Esophagus muscularis mucosa (tissue), 4 donors: ENCODE results near the gene LPXN. TPM values are rescaled to one million over a fixed set of nuclear protein-coding genes. Genes with fewer than 3 reads are reported as not detected.

Source experiments
- DNase-seq: peaks from one replicate; pipeline ENCODE4 v3.0.0-alpha.2; 2017; ENCODE audit errors: extremely low spot score
- H3K27ac ChIP-seq, 4 donors: fragments of 200-600 bp; sonication (generic); replicated peaks in 1 of 4; 1 replicate in 3 of 4; 2 replicates in 1 of 4; pipeline ENCODE4 v1.5.1; 2016 to 2019; ENCODE audit warnings: mild to moderate bottlenecking in 1 of 4
- H3K27me3 ChIP-seq, 4 donors: fragments of 200-600 bp; sonication (generic); one replicate each; pipeline versions ENCODE4 v1.5.1 to v1.6.0; 2016 to 2019
- H3K36me3 ChIP-seq, 4 donors: fragments of 200-600 bp; sonication (generic); one replicate each; pipeline ENCODE4 v1.5.1; 2016 to 2019
- H3K4me1 ChIP-seq, 4 donors: fragments of 200-600 bp; sonication (generic); one replicate each; pipeline ENCODE4 v1.5.1; 2016 to 2019
- H3K4me3 ChIP-seq, 4 donors: fragments of 200-600 bp; sonication (generic); 1 replicate in 2 of 4; 2 replicates in 2 of 4; pipeline ENCODE4 v1.5.1; 2016 to 2019; ENCODE audit warnings: mild to moderate bottlenecking in 4 of 4, moderate library complexity in 1 of 4
- H3K9me3 ChIP-seq, 4 donors: fragments of 200-600 bp; sonication (generic); 1 replicate in 3 of 4; 2 replicates in 1 of 4; pipeline ENCODE4 v1.5.1; 2016 to 2019
- EP300 ChIP-seq: sonication (generic); formaldehyde crosslinking; IDR thresholded peaks from one replicate; pipeline ENCODE4 v1.6.1; 2017; ENCODE audit warnings: antibody characterized with exemption
- POLR2A ChIP-seq: fragments of 450-650 bp; IDR thresholded peaks from one replicate; pipeline ENCODE4 v1.6.1; 2017; ENCODE audit warnings: antibody characterized with exemption, moderate library complexity, mild to moderate bottlenecking, low read depth
- POLR2AphosphoS5 ChIP-seq, 2 donors: sonication (generic); formaldehyde crosslinking; IDR thresholded peaks; one replicate each; pipeline ENCODE4 v1.6.1; 2017; ENCODE audit warnings: antibody characterized with exemption in 2 of 2
- WGBS: methylation state at CpG from one replicate; pipeline ENCODE4 v1.1.5; 2018; 5-methylcytosine and 5-hydroxymethylcytosine counted together
- intact Hi-C: fragments of 100-400 bp; cut with DNase I; formaldehyde crosslinking; loops from one replicate; pipeline ENCODE4 v1.15.1; 2023
- total RNA-seq, 4 donors: library from RNA; depleted of rRNA; stranded (reverse); fragments of >200 nt; gene quantifications; one replicate each; pipeline versions ENCODE4 v1.1.0 to v1.2.1, GENCODE V29; 2016
- TF ChIP-seq, protein P1 (sequence below), 3 experiments: fragments of 200-600 bp in 2 of 3; fragments of 450-650 bp in 1 of 3; sonication (generic) in 2 of 3; IDR thresholded peaks; one replicate each; pipeline ENCODE4 v1.5.1; 2017 to 2019; ENCODE audit warnings: antibody characterized with exemption in 3 of 3, mild to moderate bottlenecking in 2 of 3, moderate library complexity in 1 of 3

Gene LPXN
- total RNA-seq, 4 donors from 2014 or later: 4.1 to 9.6 (median 7.2) TPM

DNA sequence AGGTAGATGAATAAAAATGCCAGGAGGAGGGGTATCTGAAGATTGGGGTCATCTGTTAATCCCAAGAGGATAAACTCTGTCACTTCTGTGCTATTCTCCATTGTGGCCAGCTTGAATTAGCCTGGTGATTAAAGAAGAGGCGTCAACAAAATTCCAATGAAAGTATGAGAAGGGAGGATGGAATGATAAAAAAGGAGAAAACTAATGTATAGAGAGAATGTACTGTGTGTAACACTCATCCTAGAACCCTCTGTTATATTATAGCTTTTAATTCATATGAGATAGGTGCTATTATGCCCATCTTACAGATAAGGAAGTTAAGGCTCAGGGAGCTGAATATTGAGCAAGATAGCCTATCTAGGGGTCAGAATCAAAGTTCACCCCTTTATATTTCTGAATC, 67.7 kb downstream of the LPXN start, which contains the start of gene OR5B21:
TSS of gene OR5B21 (minus strand) at position 101 of the 400 bp plus-strand sequence. CDS start at position 101, 0 bp downstream.
- Histone ChIP-seq H3K36me3 (no peaks in the 10 kb centered on the region), H3K27me3 (no peaks in the 10 kb centered on the region), H3K4me3 (no peak within 1 kb of the TSS), H3K27ac (no peak within 1 kb of the TSS), H3K4me1 (no peaks in the 10 kb centered on the region), H3K9me3 (no peaks in the 10 kb centered on the region)
- TF ChIP-seq, protein P1, sequence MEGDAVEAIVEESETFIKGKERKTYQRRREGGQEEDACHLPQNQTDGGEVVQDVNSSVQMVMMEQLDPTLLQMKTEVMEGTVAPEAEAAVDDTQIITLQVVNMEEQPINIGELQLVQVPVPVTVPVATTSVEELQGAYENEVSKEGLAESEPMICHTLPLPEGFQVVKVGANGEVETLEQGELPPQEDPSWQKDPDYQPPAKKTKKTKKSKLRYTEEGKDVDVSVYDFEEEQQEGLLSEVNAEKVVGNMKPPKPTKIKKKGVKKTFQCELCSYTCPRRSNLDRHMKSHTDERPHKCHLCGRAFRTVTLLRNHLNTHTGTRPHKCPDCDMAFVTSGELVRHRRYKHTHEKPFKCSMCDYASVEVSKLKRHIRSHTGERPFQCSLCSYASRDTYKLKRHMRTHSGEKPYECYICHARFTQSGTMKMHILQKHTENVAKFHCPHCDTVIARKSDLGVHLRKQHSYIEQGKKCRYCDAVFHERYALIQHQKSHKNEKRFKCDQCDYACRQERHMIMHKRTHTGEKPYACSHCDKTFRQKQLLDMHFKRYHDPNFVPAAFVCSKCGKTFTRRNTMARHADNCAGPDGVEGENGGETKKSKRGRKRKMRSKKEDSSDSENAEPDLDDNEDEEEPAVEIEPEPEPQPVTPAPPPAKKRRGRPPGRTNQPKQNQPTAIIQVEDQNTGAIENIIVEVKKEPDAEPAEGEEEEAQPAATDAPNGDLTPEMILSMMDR (IDR thresholded peaks at IDR 0.05): no peak
- TF ChIP-seq POLR2AphosphoS5 (IDR thresholded peaks at IDR 0.05): no peak
- TF ChIP-seq POLR2A: no peak
- no peak for TF ChIP-seq EP300
- DNase-seq: no peak
- WGBS: 100% methylated on average over 1 of the region's 1 CpG
- intact Hi-C loops: no loop called here

DNA sequence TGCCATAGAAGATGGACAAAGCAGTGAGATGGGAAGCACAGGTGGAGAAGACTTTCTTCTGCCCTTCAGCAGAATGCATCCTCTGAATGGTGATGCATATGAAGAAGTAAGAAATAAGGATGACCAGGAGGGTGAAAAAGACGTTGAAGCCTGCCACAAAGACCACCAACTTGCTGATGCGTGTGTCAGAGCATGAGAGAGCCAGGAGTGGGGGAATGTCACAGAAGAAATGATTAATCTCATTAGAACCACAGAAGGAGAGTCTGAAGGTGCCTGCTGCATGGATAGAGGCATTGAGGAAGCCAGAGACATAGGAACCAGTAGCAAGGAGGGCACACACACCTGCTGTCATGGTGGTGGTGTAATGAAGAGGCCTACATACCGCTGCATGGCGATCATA, 68.3 kb downstream of the LPXN start:
- Histone ChIP-seq H3K4me3 (no peak overlapping the region), H3K27me3 (no peaks in the 10 kb centered on the region), H3K4me1 (no peaks in the 10 kb centered on the region), H3K9me3 (no peaks in the 10 kb centered on the region), H3K36me3 (no peaks in the 10 kb centered on the region), H3K27ac (no peak overlapping the region)
- DNase-seq: no peak
- 87% methylated on average over 4 of the region's 4 CpGs for WGBS
- TF ChIP-seq POLR2AphosphoS5 (IDR thresholded peaks at IDR 0.05) (no peak), POLR2A (no peak), EP300 (no peak)
- TF ChIP-seq, protein P1 (IDR thresholded peaks at IDR 0.05): no peak
- intact Hi-C loops: no loop called here

DNA sequence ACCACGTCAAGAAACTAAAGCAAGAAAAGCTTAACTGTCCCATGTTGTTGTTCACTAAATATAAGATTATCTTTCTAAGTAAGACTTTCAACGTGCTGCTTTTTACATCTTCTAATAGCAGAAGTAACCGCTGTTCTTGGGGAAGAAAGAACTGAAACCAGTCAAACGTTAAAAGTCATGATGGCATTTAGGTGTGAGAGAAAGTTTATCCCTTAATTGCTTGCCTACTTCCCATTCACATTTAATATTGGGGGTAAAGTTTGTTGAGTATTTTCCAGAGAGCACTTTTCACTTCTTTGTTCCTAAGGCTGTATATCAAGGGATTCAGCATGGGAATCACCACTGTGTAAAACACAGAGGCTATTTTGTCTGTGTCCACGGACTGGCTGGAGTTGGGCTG, 68.7 kb downstream of the LPXN start:
- no peaks in the 10 kb centered on the region for H3K27me3 ChIP-seq
- DNase-seq: no peak
- no peaks in the 10 kb centered on the region for H3K4me1 ChIP-seq
- H3K36me3 ChIP-seq: no peaks in the 10 kb centered on the region
- no peaks in the 10 kb centered on the region for H3K9me3 ChIP-seq
- 77% methylated on average over 5 of the region's 5 CpGs for WGBS
- no peak overlapping the region for H3K27ac ChIP-seq
- intact Hi-C loops: no loop called here
- H3K4me3 ChIP-seq: no peak overlapping the region
- TF ChIP-seq, protein P1 (IDR thresholded peaks at IDR 0.05): no peak
- no peak for TF ChIP-seq POLR2A
- TF ChIP-seq POLR2AphosphoS5 (IDR thresholded peaks at IDR 0.05): no peak
- TF ChIP-seq EP300: no peak

DNA sequence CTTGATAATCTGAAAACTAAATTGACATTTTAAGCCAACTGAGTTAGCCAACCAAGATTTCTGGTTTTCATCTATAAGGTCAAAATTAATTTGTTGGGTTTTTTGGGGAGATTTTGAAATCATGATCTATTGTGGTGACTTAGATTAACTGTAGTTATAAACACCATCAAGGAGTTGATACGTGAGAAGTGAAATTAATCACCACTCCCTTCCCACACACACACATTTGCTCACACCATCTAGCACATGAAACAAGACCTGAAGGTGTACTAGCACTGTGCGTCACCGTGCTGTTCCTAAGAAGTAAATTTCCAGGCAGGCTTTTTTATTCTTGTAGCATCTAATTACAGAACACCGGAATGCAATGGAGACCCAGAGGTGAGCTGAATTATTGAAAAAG, 69.8 kb downstream of the LPXN start:
- TF ChIP-seq, protein P1 (IDR thresholded peaks at IDR 0.05): no peak
- TF ChIP-seq POLR2A (no peak), EP300 (no peak), POLR2AphosphoS5 (IDR thresholded peaks at IDR 0.05) (no peak)
- 86% methylated on average over 4 of the region's 4 CpGs for WGBS
- H3K4me1 ChIP-seq: no peaks in the 10 kb centered on the region

DNA sequence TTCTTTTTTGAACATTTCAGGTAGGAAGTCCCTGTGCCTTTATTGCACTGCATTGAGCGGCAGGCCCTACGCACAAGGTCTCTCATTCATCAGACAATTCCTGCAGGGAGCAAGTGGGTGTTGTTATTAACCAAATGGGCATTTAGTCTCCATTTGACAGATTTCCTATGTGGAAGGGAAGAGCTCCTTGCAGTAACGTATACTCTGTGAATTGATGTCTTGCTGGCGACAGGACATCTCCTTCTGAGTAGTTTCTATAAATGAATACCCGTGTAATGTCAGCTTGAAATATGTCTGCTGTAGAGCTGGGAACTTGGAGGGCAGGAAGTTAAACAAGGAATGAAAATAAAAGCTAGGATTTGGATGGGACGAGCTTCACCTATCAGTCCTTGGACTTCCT, 71.4 kb downstream of the LPXN start:
- no peak overlapping the region for H3K4me3 ChIP-seq

More for the DNA sequence above, 69.8 kb downstream of the LPXN start:
- H3K27me3 ChIP-seq: no peaks in the 10 kb centered on the region
- H3K36me3 ChIP-seq: no peaks in the 10 kb centered on the region
- no peak overlapping the region for H3K27ac ChIP-seq
- H3K9me3 ChIP-seq: no peaks in the 10 kb centered on the region
- intact Hi-C loops: no loop called here
- no peak for DNase-seq
- no peak overlapping the region for H3K4me3 ChIP-seq

More for the DNA sequence above, 71.4 kb downstream of the LPXN start:
- H3K4me1 ChIP-seq: no peaks in the 10 kb centered on the region
- no peak overlapping the region for H3K27ac ChIP-seq
- no peak for DNase-seq
- 52% methylated on average over 6 of the region's 6 CpGs for WGBS
- H3K27me3 ChIP-seq: no peaks in the 10 kb centered on the region
- intact Hi-C loops: no loop called here
- TF ChIP-seq, protein P1 (IDR thresholded peaks at IDR 0.05): no peak
- H3K36me3 ChIP-seq: no peaks in the 10 kb centered on the region
- H3K9me3 ChIP-seq: no peaks in the 10 kb centered on the region
